Stimulated activated CD8-positive, alpha-beta memory T cell treated with anti-CD3 and anti-CD28 coated beads, Interleukin-4, amount 100 ng/mL, for 48 hours (primary cell): Measurements from ENCODE around the gene CDK2.
A peak's percentile ranks its signal among the peaks of the same experiment; 100 is the strongest.
"Not testable (repeated sequence)": the region's sequence is repeated elsewhere in the genome, so short reads cannot be mapped to it uniquely, and the experiment has no call there.

ENCODE experiments used
- DNase-seq: peaks from one replicate; pipeline ENCODE4 v3.0.0-alpha.2; 2020

CDK2 gene

DNA sequence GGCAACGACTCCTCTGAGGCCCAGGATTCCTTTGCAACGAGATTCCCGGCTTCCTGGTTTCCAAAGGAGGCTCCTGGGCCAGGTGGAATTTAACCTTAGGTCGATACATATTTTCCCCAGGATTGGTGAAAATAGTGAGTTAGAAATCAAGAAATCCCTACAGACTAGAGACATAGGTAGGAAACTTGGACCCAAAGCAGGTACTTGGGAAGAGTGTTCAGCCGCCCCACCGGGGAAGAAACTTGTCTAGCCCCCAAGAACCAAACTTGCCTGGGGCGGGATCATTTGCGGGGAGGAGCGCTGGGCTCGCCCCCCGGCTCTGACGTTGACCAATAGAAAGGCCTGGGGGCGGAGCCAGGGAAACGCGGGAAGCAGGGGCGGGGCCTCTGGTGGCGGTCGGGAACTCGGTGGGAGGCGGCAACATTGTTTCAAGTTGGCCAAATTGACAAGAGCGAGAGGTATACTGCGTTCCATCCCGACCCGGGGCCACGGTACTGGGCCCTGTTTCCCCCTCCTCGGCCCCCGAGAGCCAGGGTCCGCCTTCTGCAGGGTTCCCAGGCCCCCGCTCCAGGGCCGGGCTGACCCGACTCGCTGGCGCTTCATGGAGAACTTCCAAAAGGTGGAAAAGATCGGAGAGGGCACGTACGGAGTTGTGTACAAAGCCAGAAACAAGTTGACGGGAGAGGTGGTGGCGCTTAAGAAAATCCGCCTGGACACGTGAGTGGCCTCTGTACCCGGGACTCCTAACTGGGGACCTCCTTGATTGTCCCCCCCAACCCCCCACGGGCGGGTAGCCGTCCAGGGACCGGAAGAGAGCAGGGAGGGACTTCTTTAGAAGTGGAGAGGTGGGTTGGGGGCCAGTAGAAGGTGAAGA lies at the start of gene CDK2:
Gene CDK2 (plus strand): TSS at position 423 of the 874 bp plus-strand sequence. CDS start 179 bp downstream, at position 602.
- peak; percentile 98 for DNase-seq

DNA sequence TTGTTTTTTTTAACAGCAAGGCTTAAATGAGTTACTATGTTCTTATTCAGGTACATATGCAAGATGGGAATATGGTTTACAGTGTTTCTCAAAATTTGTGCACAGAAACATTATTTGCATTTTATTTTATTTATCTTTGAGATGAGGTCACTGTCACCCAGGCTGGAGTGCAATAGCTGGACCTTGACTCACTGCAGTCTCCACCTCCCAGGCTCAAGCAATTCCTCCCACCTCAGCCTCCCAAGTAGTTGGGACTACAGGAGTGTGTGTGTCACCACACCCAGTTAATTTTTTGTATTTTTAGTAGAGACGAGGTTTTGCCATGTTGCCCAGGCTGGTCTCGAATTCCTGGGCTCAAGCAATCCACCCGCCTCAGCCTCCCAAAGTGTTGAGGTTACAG lies 47.6 kb upstream of the CDK2 start:
- DNase-seq, result not testable (repeated sequence)

DNA sequence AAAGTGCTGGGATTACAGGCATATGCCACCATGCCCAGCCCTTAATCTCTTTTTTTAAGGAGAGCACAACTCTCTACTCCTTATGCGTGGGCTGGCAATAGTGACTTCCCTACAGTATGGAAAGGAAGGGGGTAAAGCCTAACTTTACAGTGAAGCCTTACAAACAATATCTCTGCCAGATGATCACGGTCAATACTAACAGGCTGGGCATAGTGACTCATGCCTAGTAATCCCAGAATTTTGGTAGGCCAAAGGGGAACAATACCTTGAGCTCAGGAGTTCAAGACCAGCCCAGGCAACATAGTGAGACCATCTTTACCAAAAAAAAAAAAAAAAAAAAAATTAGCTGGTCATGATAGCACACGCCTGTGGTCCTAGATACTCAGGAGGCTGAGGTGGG lies 44.5 kb upstream of the CDK2 start:
- DNase-seq, result no peak

DNA sequence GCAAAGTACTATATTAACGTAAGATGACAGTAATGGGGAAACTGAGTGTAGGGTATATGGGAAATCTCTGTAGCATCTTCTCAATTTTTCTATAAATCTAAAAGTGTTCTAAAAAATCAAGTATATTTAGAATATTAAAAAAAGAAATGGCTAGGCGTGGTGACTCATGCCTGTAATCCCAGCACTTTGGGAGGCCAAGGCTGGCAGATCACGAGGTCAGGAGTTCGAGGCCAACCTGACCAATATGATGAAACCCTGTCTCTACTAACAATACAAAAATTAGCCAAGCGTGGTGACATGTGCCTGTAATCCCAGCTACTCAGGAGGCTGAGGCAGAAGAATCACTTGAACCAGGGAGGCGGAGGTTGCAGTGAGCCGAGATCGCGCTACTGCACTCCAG lies 43.0 kb upstream of the CDK2 start:
- not testable (repeated sequence) for DNase-seq

DNA sequence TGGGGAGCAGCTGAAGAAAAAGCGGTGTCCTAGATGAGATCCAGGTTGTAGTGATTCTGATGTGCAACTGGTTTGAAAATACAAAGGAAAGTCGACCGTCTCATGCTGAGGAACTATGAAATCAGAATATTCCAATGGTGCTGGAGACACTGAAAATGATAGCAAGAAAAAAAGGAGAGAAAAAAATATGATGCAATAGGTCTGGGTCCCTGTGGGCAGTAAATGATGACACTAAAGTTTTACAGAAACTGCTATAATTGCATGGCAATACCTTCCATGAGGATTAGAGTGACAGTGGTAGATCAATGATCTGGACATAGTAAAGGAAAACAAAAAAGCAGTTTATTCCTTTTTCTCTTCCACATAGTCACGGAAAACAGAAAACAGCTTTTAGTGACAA lies 41.3 kb upstream of the CDK2 start:
- no peak for DNase-seq

DNA sequence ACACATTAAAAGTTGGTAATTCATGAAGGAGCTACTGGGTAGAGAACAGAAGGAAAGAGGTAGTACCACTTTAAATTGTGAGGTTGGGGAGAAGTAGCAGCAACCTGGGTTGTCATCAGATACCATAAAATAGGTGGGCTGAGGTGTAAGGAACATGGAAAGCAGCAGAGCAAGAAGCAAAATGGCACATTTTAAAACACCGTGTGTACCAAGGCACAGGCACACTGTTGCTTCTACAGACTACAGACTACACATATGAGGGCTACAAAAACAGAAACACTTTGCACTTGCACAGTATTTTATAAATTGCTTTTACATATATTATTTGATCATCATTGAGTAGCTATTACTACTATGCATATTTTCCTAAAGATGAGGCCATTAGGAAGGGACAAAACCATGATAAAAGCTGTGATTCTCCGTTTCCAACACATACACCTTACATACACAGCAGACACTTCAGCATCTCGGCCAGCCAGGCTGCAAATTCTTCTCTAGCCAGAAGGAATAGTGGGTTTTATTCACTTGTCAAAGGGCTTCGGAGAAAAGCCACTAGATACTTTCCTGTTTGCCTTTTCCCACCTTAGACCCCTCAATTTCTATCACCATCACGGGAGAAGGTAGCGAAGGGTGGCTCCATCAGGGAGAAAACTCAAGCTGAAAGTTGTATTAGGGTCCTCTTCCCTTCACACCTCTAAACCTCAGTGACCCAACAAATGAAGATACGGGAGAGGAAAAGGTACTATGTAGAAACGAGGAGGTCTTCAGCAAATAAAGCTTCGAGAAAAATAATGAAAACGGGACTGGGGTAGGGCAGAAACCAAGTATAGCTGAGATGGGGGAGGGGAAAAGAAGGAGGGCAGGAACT lies 40.5 kb upstream of the CDK2 start:
- DNase-seq, result no peak

DNA sequence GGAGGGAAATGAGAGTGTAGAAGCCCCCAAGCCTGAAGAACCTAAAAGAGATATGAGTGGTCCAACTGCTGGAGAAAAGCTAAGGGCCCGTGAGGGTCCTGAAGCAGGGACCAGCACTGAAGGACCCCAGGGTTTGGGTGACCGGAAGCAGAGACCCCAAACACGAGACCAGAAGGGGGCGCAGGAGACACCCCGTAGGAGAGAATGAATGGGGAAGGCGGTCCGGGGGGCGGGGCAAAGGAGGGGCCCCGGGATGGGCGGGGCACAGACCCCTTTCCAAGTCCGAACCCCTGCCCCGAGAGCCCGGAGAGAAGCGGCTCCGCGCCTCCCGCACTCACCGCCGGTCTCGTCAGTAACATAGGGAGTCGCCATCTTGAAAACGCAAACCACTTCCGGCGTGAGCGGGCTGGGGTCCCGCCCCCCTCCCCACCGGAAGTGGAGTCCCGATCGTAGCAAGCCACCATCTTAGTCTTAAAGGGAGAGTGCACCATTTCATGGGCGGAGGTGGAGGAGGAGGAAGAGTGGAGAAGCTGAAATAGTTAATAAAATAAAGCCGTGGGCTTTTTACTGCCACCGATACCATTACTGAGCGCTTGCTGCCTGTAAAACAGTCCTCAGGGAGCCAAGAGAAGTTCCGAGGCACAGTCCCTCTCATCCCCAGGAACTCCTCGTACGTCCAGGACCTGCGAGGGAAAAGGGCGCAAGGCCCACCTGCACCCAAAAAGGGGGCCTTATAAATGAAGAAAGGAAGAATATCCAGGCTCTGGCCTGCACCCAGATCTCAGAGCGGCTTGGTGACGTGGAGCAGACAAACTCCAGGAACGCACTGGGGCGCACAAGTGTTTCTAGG lies 39.7 kb upstream of the CDK2 start:
- DNase-seq, result peak; percentile 96

DNA sequence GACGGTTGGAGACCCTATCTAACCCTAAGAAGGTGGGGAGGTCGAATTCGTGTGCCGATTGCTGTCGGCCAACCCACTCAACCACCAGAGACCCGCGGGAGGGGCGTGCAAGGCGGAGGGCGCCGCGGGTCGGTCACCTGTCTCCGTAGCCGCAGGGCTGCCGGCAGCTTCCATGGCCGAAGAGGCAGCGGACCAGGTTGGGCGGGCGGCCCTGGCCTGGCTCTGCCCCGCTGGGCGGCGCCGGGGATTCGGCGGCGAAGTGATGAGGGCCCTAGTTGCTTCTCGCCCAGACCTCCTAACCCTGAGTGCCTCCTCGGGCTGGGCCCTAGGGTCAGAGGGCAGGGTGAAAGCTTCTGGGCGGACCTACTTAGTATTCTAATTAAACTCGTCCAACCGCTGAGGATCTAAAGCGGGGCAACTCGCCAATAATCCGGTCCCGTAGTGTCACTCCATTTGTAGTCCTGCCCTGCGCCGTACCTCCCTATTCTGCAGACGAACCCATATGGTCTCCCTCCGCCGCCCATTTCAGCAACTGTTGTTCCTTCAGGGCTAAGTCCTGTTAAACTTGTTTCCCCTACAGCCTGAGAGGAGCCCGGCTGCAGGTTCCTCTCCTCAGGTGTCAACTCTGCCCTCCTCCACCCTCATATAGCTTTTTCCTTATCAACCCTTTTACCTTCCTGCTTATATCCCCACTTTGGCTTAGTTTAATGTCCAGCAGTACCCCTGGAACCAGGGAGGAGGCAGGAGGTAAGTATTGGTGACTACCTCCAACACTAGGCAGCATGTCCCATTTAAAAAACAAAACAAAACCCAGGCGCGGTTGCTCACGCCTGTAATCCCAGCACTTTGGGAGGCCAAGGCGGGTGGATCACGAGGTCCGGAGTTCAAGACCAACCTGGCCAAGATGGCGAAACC lies 38.8 kb upstream of the CDK2 start, which contains the start of gene PYM1:
Gene PYM1 (minus strand): TSS at position 307 of the 915 bp plus-strand sequence. CDS start 133 bp downstream, at position 174.
- peak; percentile 83 for DNase-seq

DNA sequence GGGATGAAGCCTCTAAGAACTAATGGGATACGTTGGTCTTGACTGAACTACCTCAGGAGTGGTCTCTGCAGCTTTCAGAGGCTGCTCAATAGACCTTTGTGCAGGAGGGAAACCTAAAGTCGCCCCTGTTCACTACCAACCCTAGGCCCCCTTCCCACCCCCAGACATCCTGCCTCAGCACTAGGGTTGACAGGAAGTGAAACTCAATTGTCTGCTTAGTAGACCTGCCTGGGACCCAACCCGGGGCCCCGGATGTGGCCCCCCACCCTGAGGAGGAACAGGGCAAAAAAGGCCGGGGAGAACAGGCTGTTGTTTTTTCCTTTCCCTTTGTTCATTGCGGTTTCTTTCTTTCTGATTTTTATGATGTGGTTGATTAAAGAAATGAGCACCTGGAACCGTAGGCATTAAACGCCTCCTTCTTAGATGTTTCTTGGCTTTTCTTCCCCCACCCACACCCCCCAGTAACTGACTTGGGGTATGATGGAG lies 37.3 kb upstream of the CDK2 start:
- peak; percentile 84 for DNase-seq

DNA sequence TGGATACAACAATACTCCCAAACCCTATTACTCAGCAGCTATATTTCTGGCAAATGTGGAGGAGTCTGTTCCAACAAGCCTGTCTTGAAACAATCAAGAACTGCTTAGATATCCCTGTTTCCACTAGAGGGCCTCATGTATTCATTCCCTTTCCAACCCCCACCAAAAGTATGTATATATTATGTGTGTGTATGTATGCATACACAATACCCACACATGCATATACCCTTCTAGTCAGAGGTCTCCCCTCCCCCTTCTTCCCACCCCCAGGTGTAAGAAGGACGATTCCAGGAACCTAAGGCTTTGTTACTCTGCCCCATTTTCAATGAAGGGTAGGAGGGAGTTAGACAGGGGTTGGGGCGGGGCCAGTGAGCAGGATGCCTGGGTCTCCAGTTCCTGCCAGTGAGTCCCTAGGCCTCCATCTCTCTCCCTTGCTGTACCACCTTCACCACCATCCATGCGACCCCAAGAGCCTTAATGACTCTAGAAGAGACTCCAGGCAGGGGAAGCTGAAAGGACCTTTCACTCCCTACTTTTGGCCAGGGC lies 35.8 kb upstream of the CDK2 start, which contains the start of gene DGKA:
Gene DGKA (plus strand): TSS at position 392 of the 546 bp plus-strand sequence. CDS start 5,342 bp downstream, outside the sequence.
- DNase-seq, result peak; percentile 86

DNA sequence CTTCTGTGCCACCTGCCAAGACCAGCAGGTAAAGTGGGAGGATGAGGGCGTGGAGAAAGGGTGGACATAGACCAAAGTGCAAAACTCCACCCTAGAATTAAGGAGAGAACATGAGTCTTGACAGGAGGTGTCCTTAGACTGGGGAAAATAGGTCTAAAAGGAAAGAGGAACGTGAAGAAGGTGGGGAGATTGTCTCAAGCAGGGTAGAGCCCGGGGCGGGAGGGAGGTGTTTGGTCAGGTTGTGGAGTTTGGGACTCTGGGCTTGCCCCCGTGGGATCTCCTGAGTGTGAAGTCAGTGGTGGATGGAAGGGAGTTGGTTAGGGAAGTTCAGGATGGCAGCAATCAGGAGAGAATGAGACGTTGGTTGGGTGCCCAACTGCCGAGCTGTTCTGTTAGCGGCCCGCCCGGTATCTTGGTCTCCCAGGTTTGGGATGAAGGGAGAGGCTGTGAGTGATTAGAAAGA lies 35.3 kb upstream of the CDK2 start:
- no peak for DNase-seq

DNA sequence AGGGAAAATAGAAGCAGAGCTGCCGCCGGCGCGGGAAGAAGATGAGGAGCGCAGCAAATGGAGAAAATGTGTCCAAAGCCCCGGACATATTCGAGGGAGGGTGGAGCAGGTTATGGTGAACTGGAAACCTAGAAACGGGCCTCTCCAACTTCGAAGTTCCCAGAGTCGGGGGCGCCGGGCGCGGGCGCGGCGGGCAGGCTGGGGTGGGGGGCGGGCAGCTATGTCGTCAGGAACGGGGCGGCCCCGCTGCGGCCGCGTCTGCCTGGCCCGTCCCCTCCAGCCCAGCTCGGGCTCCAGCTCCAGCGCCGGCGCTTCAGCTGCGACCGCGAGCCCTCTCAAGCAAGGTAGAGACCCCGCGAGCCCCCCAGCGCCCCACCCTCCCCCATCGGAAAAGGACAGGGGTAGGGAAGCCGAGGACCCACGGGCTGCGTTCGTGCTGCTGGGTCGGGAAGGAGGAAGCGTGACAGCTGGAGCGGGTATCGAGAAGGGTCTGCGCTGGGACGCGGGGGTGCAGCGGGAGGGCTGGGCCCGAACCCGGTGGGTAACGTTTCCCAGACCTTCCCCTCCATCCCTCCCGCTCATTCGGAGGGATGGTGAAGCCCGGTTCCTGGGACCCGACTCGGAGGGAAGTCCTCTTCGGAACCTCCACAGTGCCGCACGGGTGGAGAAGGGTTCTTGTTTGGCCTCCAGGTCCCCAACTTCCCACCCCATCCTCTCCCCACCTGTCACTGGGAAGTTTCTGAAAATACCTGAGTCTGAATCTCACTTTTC lies 34.7 kb upstream of the CDK2 start:
- DNase-seq, result peak; percentile 57

DNA sequence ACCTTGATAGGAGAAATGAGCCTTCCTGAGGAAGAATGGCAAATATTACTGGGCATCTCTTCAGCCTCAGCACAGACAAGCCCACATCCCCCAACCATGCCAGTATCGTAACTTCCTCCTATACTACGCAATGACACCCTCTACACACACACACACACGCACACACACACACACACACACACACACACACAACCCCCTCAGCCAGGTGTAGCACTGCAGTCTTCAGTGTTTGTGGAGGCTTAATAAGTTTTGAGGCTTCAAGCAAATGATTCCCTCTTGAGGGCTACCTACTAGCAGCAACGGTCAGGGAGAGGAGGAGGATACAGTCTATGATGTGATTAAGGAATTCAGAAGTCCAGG lies 34.1 kb upstream of the CDK2 start:
- DNase-seq, result peak; percentile 62

DNA sequence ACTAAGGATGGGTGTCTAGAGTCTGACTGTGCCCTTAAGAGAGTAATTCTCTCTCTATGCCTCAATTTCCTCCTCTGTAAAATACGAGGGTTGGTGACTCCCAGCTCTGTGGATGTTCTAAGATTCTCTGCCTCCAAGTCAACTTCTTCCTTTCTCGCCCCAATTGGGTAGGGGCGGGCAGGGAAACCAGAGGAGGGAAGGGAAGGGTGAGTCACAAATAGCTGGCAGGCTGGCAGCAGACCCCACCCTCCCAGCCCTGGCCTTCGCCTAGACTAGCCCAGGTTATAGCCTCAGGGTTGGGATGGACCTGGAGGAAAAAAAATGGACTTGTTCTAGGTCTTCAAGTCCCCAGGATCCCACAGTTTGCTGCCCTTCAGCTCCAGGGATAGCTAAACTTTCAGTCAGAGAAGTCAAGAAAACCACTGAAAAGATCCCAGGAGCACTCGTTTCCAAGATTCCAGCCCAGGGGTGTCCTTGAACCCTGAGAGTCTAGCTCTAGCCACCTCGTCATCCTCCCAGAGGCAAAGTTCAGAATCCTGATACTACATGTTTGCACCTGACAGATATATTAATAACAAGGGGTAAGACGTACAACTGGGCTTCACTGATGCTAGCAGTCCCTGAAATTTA lies 33.3 kb upstream of the CDK2 start:
- DNase-seq, result no peak

DNA sequence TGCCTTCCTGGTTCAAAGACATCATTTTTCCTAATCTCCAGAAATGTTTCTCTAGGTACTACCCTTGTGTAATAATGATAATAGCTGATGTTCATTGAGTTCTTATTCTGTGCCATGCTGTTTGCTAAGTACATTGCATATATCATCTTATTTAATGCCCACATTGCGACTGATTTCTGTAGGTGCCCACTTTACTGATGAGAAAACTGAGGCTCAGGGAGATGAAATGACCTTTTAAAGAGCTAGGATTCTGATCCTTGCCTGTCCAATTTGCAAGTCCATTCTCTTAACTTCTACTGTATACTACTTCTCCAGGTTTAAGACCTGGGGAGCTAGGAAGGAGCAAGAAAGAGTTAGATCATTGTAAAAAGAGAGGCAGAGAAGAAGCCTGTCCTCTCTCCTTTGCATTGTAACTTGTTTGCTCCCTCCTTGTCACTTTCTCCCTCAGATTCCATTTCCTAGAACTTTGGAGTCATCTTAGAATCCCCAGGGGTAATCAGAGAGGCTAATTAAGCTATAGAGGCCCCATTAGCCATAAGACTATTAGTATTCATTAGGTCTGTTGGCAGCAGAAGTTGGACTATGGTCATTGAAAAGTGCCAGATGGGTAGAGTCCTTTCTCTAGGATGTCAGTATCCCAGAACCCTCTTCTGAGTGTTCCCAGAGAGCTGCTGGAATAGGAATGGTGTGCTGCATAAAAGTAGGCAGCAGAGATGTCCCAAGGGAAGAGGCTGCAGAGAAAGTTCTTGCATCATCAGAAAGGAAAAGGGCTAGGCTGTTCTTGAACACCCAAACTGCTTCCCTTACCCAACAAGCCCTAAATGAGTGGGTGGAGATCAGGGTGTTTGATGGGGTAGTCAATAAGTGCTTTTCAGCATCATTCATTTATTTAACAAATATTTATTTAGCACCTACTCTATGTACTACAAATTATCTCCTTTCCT lies 32.6 kb upstream of the CDK2 start:
- DNase-seq, result no peak

DNA sequence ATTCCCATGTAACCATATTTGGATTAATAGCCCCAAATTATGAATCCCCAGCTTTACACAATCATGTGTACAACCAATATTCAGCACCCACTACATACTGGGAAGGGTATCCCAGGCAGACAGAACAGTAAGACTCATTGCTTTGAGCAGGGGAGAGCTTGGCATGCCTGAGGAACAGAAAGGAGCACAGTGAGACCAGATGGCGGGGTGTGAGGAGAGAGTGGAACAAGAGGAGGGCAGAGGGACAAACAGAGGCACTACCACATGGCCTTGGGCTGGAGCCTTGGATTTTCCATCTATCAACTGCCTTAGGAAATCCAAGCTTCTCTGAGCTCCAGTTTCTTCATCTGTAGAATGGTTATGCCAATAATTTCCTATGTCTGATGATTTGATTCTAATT lies 31.9 kb upstream of the CDK2 start:
- no peak for DNase-seq

DNA sequence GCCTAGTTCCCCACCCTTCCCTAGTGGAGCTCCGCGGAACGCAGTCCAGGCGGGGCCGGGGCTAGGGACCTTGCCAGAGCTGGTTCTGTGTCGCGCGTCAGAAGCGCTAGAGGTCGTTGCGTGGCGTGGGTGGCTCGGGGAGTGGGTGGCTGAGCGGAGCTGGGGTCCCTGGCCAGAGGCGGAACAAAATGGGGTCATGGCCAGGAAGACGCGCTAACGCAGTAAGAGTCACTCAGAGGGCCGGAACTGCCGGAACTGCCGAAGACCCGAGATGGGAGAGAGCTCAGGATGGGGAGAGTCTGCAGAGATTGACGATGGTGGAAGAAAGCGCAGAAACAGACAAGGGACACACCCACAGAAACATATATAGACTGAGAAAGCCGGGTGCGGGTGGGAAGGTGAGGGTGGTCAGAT lies 30.9 kb upstream of the CDK2 start:
- DNase-seq, result peak; percentile 61

DNA sequence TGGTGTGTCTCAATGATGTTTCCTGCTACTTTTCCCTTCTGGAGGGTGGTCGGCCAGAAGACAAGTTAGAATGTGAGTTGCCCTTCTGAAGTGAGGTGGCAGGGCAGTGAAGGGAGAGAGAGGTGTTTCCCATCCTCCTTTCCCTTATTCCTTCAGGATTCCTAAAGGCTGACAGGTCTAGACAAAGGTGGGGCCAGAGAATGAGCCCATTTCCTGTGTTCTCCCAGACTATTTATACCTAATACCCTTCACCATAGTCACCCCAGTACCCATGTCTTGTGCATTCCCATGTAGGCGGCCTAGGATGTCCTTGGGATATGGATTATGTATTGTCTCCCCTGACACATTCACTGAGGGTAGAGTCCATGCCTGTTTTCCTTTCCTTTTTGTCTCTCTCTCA lies 28.6 kb upstream of the CDK2 start:
- DNase-seq, result no peak
